Epithelial cell of proximal tubule (primary cell): Measurements from ENCODE around the gene EML5. TPM values are rescaled to one million over a fixed set of nuclear protein-coding genes. Genes with fewer than 3 reads are reported as not detected.
"Not testable (repeated sequence)": the region's sequence is repeated elsewhere in the genome, so short reads cannot be mapped to it uniquely, and the experiment has no call there.

Experiments
- DNase-seq: peaks from one replicate; pipeline ENCODE4 v3.0.0-alpha.2; 2011; ENCODE audit warnings: low read depth
- H3K4me3 ChIP-seq: 2 replicates; pipeline ENCODE4 v1.5.1; 2011; ENCODE audit warnings: low read depth, mild to moderate bottlenecking, low read length
- CTCF ChIP-seq: conservative IDR thresholded peaks from 2 replicates; pipeline ENCODE4 v1.5.1; 2012; ENCODE audit warnings: low read depth, mild to moderate bottlenecking, low read length
- total RNA-seq: library from RNA; depleted of rRNA; stranded (reverse); fragments of >200 nt; gene quantifications from 2 replicates; pipeline ENCODE4 v1.2.3, GENCODE V29; 2015

Gene EML5
- total RNA-seq, 1 donor from 2014 or later: 0.40 TPM

GRCh38 chr14:88791629-88792472 is 902 bp downstream of the EML5 start:
- DNase-seq: no peak
- H3K4me3 ChIP-seq: peak overlapping the region; percentile 66
- no peak for TF ChIP-seq CTCF

- no peak overlapping the region for H3K4me3 ChIP-seq
- no peak for DNase-seq
- TF ChIP-seq CTCF: no peak
Measured at GRCh38 chr14:88791252-88791621, 1.5 kb downstream of the EML5 start.

- no peak overlapping the region for H3K4me3 ChIP-seq
- no peak for DNase-seq
- TF ChIP-seq CTCF: no peak
Measured at GRCh38 chr14:88790501-88791251, 2.1 kb downstream of the EML5 start.

GRCh38 chr14:88789573-88789972 is 3.2 kb downstream of the EML5 start:
- not testable (repeated sequence) for H3K4me3 ChIP-seq, DNase-seq

- no peak overlapping the region for H3K4me3 ChIP-seq
Measured at GRCh38 chr14:88786715-88787114, 6.0 kb downstream of the EML5 start.

GRCh38 chr14:88785911-88786310 is 6.8 kb downstream of the EML5 start:
- H3K4me3 ChIP-seq: no peak overlapping the region
- no peak for TF ChIP-seq CTCF

More at GRCh38 chr14:88786715-88787114, 6.0 kb downstream of the EML5 start:
- DNase-seq: no peak
- no peak for TF ChIP-seq CTCF

GRCh38 chr14:88775532-88775931 is 17.2 kb downstream of the EML5 start:
- H3K4me3 ChIP-seq: no peak overlapping the region
- DNase-seq: no peak

More at GRCh38 chr14:88785911-88786310, 6.8 kb downstream of the EML5 start:
- DNase-seq: no peak

More at GRCh38 chr14:88775532-88775931, 17.2 kb downstream of the EML5 start:
- no peak for TF ChIP-seq CTCF
